ENCODE measurements around the gene SMIM5. TPM values are rescaled to one million over a fixed set of nuclear protein-coding genes. Genes with fewer than 3 reads are reported as not detected.

The SMIM5 gene
- total and polyA plus RNA-seq, 2 of the 13 experiments (the other 11 are each of a cell fraction or from before 2014, with no cell fraction given), result not detected

DNA sequence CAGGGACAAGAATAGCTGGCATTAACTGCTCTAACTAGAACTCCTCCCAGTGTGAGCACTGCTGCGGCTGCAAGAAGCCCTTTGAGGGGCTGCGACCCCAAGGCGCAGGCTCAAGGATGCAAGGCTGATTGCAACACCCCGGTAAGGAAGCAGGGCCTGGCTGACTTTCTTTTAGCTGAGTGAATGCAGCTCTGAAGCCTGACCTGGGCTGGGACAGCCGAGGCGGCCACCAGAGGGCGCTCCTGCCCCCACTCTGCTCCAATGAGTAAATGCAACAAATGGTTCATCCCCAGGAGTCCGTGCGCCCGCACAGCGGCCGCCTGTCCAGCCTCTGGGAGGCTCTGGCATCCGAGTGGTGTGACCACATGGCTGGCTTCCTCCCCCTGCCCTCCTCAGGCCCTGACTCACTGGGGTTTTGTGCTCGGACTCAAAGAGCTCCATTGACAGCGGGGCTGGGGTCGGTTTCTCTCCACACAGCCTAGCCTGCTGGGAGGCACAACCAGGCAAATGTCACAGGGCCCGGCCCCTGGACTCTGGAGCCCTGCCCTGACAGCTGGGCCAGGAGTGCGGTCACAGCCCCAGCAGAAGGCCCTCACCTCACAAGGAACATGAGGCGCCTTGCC lies at the start of gene SMIM5 (continued):
- TF ChIP-seq ZHX2 (IDR thresholded peaks at IDR 0.05; ENCODE audit: low read depth) (no peak), ZHX2 (CRISPR knock-in tag; IDR thresholded peaks at IDR 0.05; ENCODE audit: borderline replicate concordance) (no peak), SNAPC4 (CRISPR knock-in tag; IDR thresholded peaks at IDR 0.05) (no peak), ASH2L (IDR thresholded peaks at IDR 0.05; ENCODE audit: insufficient read length, low read depth, low read length) (no peak), MYC (CRISPR knock-in tag; IDR thresholded peaks at IDR 0.05; ENCODE audit: borderline replicate concordance) (no peak), ZNF143 (CRISPR knock-in tag; IDR thresholded peaks at IDR 0.05) (peak; percentile 52), ZFY (CRISPR knock-in tag; IDR thresholded peaks at IDR 0.05) (peak; percentile 6; the same call in 1 of the 2 replicates), HNF1B (CRISPR knock-in tag; IDR thresholded peaks at IDR 0.05) (peak; percentile 80; the same call in 1 of the 2 replicates)
- TF ChIP-seq, protein P1, sequence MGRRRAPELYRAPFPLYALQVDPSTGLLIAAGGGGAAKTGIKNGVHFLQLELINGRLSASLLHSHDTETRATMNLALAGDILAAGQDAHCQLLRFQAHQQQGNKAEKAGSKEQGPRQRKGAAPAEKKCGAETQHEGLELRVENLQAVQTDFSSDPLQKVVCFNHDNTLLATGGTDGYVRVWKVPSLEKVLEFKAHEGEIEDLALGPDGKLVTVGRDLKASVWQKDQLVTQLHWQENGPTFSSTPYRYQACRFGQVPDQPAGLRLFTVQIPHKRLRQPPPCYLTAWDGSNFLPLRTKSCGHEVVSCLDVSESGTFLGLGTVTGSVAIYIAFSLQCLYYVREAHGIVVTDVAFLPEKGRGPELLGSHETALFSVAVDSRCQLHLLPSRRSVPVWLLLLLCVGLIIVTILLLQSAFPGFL (CRISPR knock-in tag; IDR thresholded peaks at IDR 0.05), result no peak
- TF ChIP-seq, protein P2, sequence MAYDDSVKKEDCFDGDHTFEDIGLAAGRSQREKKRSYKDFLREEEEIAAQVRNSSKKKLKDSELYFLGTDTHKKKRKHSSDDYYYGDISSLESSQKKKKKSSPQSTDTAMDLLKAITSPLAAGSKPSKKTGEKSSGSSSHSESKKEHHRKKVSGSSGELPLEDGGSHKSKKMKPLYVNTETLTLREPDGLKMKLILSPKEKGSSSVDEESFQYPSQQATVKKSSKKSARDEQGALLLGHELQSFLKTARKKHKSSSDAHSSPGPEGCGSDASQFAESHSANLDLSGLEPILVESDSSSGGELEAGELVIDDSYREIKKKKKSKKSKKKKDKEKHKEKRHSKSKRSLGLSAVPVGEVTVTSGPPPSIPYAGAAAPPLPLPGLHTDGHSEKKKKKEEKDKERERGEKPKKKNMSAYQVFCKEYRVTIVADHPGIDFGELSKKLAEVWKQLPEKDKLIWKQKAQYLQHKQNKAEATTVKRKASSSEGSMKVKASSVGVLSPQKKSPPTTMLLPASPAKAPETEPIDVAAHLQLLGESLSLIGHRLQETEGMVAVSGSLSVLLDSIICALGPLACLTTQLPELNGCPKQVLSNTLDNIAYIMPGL (CRISPR knock-in tag; IDR thresholded peaks at IDR 0.05; ENCODE audit: borderline replicate concordance in 1 of 2, low read depth in 1 of 2), result peak; percentile 79 to 81; a peak in 3 of 4 replicates

Measured in HepG2 (cell line).